HEK293 (cell line): ENCODE results near the gene DDC.

Experiments used
- ZNF596 ChIP-seq: fragments of 450-650 bp; IDR thresholded peaks from 2 replicates; pipeline ENCODE4 v1.5.0; 2018; ENCODE audit warnings: missing biosample characterization, mild to moderate bottlenecking, missing genetic modification characterization, moderate library complexity
- ZNF785 ChIP-seq: fragments of 450-650 bp; formaldehyde crosslinking; IDR thresholded peaks from 2 replicates; pipeline ENCODE4 v1.5.1; 2016; ENCODE audit warnings: missing biosample characterization, missing genetic modification characterization
- TF ChIP-seq, protein P1 (sequence below): fragments of 450-650 bp; formaldehyde crosslinking; IDR thresholded peaks from 2 replicates; pipeline ENCODE4 v1.5.1; 2016; ENCODE audit warnings: missing biosample characterization, missing genetic modification characterization

DNA sequence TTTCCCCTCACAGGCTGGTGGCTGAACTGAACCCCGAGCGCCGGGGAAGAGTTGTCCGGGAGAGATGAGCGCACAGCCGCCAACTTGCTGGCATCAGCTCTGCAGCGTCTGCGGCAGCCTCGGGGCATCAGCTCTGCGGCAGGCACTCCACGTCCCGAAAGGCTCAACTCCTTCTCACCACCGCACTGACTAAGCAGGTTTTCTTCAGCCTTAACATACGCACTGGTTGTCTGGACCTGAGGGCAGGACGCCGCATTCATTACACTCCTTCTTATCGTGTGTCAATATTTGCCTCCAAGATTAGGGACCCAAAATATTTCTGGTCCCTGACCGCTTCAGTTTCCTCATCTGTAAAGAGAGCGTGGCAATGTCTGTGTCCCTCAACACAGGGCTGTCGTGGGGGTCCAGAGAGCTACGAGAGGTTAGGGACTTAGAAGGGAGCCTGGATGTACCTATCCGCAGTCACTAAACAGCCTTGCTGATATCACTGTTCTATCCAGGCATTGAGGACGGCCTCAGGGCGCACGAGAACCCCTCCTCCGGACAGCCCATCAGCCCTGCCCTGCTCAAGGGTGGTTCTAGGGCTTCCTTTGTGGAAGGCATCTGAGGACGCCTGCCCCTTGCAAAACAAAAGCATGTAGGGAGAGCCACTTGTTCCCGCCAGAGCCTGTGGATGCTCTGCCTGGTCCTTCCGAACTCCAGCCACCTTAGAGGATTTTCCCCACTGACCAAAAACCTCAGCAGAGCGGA, 72.3 kb downstream of the DDC start:
- TF ChIP-seq ZNF785 (tag by site-specific recombination): no peak
- no peak for TF ChIP-seq ZNF596
- TF ChIP-seq, protein P1, sequence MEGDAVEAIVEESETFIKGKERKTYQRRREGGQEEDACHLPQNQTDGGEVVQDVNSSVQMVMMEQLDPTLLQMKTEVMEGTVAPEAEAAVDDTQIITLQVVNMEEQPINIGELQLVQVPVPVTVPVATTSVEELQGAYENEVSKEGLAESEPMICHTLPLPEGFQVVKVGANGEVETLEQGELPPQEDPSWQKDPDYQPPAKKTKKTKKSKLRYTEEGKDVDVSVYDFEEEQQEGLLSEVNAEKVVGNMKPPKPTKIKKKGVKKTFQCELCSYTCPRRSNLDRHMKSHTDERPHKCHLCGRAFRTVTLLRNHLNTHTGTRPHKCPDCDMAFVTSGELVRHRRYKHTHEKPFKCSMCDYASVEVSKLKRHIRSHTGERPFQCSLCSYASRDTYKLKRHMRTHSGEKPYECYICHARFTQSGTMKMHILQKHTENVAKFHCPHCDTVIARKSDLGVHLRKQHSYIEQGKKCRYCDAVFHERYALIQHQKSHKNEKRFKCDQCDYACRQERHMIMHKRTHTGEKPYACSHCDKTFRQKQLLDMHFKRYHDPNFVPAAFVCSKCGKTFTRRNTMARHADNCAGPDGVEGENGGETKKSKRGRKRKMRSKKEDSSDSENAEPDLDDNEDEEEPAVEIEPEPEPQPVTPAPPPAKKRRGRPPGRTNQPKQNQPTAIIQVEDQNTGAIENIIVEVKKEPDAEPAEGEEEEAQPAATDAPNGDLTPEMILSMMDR (tag by site-specific recombination): no peak
